Upper lobe of left lung (tissue), 6 donors: Measurements from ENCODE around the gene PDE11A. TPM values are rescaled to one million over a fixed set of nuclear protein-coding genes. Genes with fewer than 3 reads are reported as not detected.

Experiments used
- ATAC-seq, 2 donors: fragments of 200-7000 bp; cut with Tn5 transposase; one replicate each; pipeline ENCODE4 v1.9.1; 2022; ENCODE audit warnings: mild to moderate bottlenecking in 2 of 2, moderate library complexity in 2 of 2; ENCODE audit not compliant: low FRiP score in 2 of 2
- DNase-seq, 2 donors: peaks; one replicate each; pipeline ENCODE4 v3.0.0-alpha.2; 2019 to 2020
- H3K27ac ChIP-seq, 4 donors: fragments of 200-600 bp; sonication (generic); one replicate each; pipeline ENCODE4 v1.5.1; 2016 to 2019
- H3K27me3 ChIP-seq, 4 donors: fragments of 200-600 bp; sonication (generic); one replicate each; pipeline ENCODE4 v1.5.1; 2017 to 2019
- H3K36me3 ChIP-seq, 4 donors: fragments of 200-600 bp; sonication (generic); one replicate each; pipeline ENCODE4 v1.5.1; 2016 to 2019
- H3K4me1 ChIP-seq, 4 donors: fragments of 200-600 bp; sonication (generic); one replicate each; pipeline ENCODE4 v1.5.1; 2018 to 2019
- H3K4me3 ChIP-seq, 4 donors: fragments of 200-600 bp; sonication (generic); one replicate each; pipeline ENCODE4 v1.5.1; 2017 to 2019; ENCODE audit warnings: mild to moderate bottlenecking in 2 of 4, moderate library complexity in 1 of 4
- H3K9me3 ChIP-seq, 4 donors: fragments of 200-600 bp; sonication (generic); one replicate each; pipeline ENCODE4 v1.5.1; 2018 to 2019
- CTCF ChIP-seq, 6 experiments: fragments of 450-650 bp in 4 of 6; fragments of 200-600 bp in 2 of 6; sonication (generic) in 2 of 6; IDR thresholded peaks; one replicate each; pipeline ENCODE4 v1.5.1; 2016 to 2019; ENCODE audit warnings: antibody characterized with exemption in 6 of 6
- EP300 ChIP-seq, 4 donors: sonication (generic); formaldehyde crosslinking; IDR thresholded peaks; one replicate each; pipeline ENCODE4 v1.5.1; 2017; ENCODE audit warnings: antibody characterized with exemption in 4 of 4, control low read depth in 2 of 4
- POLR2A ChIP-seq, 4 donors: fragments of 450-650 bp; IDR thresholded peaks; one replicate each; pipeline ENCODE4 v1.5.1; 2016 to 2017; ENCODE audit warnings: antibody characterized with exemption in 4 of 4, mild to moderate bottlenecking in 2 of 4
- POLR2AphosphoS5 ChIP-seq, 2 donors: sonication (generic); formaldehyde crosslinking; IDR thresholded peaks; one replicate each; pipeline ENCODE4 v1.5.1; 2017; ENCODE audit warnings: antibody characterized with exemption in 2 of 2
- WGBS, 2 donors: methylation state at CpG; one replicate each; pipeline ENCODE4 v1.1.5; 2017 to 2018; 5-methylcytosine and 5-hydroxymethylcytosine counted together
- total RNA-seq, 6 donors: library from RNA; depleted of rRNA in 4 of 6; stranded (reverse); fragments of >200 nt in 4 of 6; gene quantifications; one replicate each; pipeline versions ENCODE4 v1.1.0 to v1.2.1, GENCODE V29; 2016 to 2021
- donor health status: DM: no; HTN: no; CAD: no; lungs with moderate emphysema.
- donor health status: DM: no; HTN: yes; CAD: no; lungs with severe emphysema.

PDE11A gene
- total RNA-seq, 6 donors from 2014 or later, result 0.03 to 0.57 (median 0.33) TPM; not detected in 3

- DNase-seq, result no peak
- Histone ChIP-seq H3K36me3 (no peaks in the 10 kb centered on the region), H3K4me3 (no peak overlapping the region), H3K9me3 (no peaks in the 10 kb centered on the region), H3K27me3 (no peaks in the 10 kb centered on the region), H3K27ac (no peak overlapping the region), H3K4me1 (peaks cover 3 to 8% (median 5%) of the 10 kb centered on the region in 4 donors)
- TF ChIP-seq EP300 (IDR thresholded peaks at IDR 0.05) (no peak), CTCF (IDR thresholded peaks at IDR 0.05) (no peak), POLR2A (IDR thresholded peaks at IDR 0.05) (no peak), POLR2AphosphoS5 (IDR thresholded peaks at IDR 0.05) (no peak)
- 67 to 98% methylated on average over 2 of the region's 2 CpGs for WGBS, 2 donors
- ATAC-seq, result no peak
These were observed 304.8 kb downstream of the PDE11A start for GRCh38 chr2:177767768-177768167.

- H3K4me3 ChIP-seq, result no peak overlapping the region
- 85 to 95% methylated on average over 2 of the region's 2 CpGs for WGBS, 2 donors
- H3K27ac ChIP-seq, result no peak overlapping the region
These were observed 306.9 kb downstream of the PDE11A start for GRCh38 chr2:177765698-177766097.

GRCh38 chr2:177763531-177764265, 308.9 kb downstream of the PDE11A start:
- ATAC-seq, result peak; percentile 89 to 91
- no peak overlapping the region for H3K4me3 ChIP-seq
- WGBS, 2 donors, result 35 to 47% methylated on average over 8 to 11 of the region's 14 CpGs
- no peaks in the 10 kb centered on the region for H3K36me3 ChIP-seq
- H3K4me1 ChIP-seq, result peaks cover 3 to 8% (median 5%) of the 10 kb centered on the region in 4 donors
- DNase-seq, result peak; percentile 45 to 65
- no peak overlapping the region for H3K27ac ChIP-seq
- H3K27me3 ChIP-seq, result no peaks in the 10 kb centered on the region
- TF ChIP-seq POLR2AphosphoS5 (IDR thresholded peaks at IDR 0.05), result no peak
- no peak for TF ChIP-seq EP300 (IDR thresholded peaks at IDR 0.05)
- no peak for TF ChIP-seq POLR2A (IDR thresholded peaks at IDR 0.05)
- TF ChIP-seq CTCF (IDR thresholded peaks at IDR 0.05), result peak; percentile 55 to 80 (median 68)
- H3K9me3 ChIP-seq, result no peaks in the 10 kb centered on the region

More at GRCh38 chr2:177765698-177766097, 306.9 kb downstream of the PDE11A start:
- no peaks in the 10 kb centered on the region for H3K36me3 ChIP-seq
- DNase-seq (no peak), ATAC-seq (no peak)
- no peaks in the 10 kb centered on the region for H3K9me3 ChIP-seq
- peaks cover 3 to 8% (median 5%) of the 10 kb centered on the region in 4 donors for H3K4me1 ChIP-seq
- TF ChIP-seq CTCF (IDR thresholded peaks at IDR 0.05), result no peak
- TF ChIP-seq POLR2A (IDR thresholded peaks at IDR 0.05), result no peak
- TF ChIP-seq EP300 (IDR thresholded peaks at IDR 0.05), result no peak
- no peak for TF ChIP-seq POLR2AphosphoS5 (IDR thresholded peaks at IDR 0.05)
- H3K27me3 ChIP-seq, result no peaks in the 10 kb centered on the region

- TF ChIP-seq POLR2A (IDR thresholded peaks at IDR 0.05) (no peak), POLR2AphosphoS5 (IDR thresholded peaks at IDR 0.05) (no peak), CTCF (IDR thresholded peaks at IDR 0.05) (no peak), EP300 (IDR thresholded peaks at IDR 0.05) (no peak)
- no peaks in the 10 kb centered on the region for H3K36me3 ChIP-seq
- H3K27ac ChIP-seq, result no peak overlapping the region
- 76 to 78% methylated on average over 3 of the region's 3 CpGs for WGBS, 2 donors
- H3K9me3 ChIP-seq, result no peaks in the 10 kb centered on the region
- no peak for ATAC-seq
- no peak overlapping the region for H3K4me3 ChIP-seq
- no peaks in the 10 kb centered on the region for H3K27me3 ChIP-seq
- H3K4me1 ChIP-seq, result peaks cover 3 to 8% (median 5%) of the 10 kb centered on the region in 4 donors
- DNase-seq, result no peak
These were observed 313.1 kb downstream of the PDE11A start for GRCh38 chr2:177759443-177759842.
